GM21619 (cell line): ENCODE measurements around the gene NDUFB2.
"Not testable (repeated sequence)": the region's sequence is repeated elsewhere in the genome, so short reads cannot be mapped to it uniquely, and the experiment has no call there.

Experiments
- ATAC-seq: cut with Tn5 transposase; IDR thresholded peaks from one replicate; pipeline ENCODE4 v1.9.1; 2021; ENCODE audit not compliant: unreplicated experiment

The NDUFB2 gene

DNA sequence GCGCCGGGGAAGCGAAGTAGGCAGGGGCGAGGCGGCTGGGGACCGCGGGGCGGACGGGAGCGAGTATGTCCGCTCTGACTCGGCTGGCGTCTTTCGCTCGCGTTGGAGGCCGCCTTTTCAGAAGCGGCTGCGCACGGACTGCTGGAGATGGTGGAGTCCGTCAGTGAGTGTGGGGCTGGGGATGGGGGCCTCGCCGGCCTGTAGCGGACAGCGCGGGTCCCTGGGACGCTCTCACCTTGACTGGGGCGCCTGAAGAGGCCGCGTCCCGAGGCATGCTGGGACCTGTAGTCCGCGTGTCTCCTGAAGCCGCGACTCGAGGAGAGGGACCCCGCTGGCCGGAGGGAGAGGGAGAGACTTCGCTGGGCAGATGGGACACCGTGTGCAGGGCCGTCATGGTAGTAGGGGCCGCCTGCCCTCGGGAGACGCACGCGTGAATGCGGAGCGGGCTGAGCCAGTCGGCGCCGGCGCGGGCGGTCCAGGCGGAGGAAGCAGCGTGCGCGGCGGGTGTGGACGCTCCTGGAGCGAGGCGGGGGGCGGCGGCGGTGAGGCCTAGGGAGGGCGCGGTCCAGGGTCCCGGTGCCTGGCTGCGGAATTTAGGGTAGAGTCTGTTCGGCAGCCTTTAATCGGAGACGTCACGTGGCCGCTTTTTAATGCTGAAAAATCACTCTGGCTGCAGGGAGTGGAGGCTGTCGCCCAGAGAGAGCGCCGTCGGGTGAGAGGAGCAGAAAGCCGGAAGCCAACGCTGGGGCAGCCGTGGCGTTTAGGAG is at the start of gene NDUFB2:
Gene NDUFB2, plus strand, starts transcription at position 29 of the 767 bp plus-strand sequence. Its CDS starts 37 bp downstream, at position 66.
- ATAC-seq, result peak; percentile 82

DNA sequence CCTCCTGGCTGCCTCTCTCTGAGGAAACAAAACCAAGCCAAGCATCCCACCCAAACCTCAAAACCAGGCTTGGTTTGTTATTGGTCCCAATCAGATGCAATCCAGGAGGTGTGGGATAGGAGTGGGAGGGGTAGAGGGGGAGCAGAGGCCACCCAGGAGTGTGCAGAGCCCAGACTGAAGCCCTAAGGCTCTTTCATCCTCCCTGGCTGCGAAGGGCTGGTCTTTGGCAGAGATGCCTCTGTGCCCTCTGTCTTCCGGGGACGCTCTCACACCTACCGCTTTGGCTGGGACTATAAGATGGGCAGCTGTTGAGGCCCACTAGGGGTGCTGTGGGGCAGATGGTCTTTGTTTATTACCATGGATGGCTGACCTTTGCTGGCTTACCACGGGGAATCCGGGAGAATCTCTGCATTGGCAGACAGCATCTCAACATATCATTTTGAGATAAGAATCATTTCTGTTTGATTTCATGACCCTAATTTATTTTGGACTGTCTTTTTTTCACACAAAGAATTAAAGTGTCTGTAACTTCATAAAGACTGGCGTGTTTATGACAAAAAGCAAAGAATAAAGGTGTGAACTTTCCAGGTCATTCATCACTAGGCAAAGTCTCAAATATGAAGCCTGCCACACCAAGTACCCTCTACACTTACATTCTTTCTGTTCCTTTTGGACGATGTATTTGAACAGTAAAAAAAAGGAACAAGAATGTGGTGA is 49.4 kb upstream of the NDUFB2 start:
- peak; percentile 87 for ATAC-seq

DNA sequence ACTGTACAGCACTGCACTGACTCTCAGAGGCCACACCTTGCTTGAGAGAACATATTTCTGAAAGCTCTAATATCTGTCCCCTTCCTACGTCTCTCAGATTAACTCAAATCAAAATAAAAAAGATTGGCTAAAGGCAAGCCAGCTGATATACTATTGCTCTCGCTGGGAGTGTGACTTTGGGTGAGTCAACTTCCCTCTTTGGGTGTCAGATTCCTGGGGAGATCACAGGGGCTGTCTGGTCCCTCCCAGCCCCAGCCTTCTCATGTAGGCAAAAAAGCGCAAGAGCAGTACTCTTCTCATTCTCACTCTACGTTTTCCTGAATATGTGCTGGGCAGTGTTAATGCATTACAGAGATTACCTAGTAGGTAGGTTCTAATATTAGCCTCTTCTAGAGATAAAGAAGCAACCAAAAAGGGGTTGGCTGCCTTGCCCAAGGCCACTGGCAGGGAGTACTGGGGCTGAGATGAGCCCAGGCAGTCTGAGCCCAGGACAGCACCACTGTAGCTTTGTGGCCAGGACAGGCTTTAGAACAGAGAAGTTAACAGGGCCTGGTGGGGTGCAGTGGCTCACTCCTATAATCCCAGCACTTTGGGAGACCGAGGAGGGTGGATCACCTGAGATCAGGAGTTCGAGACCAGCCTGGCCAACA is 46.8 kb upstream of the NDUFB2 start:
- ATAC-seq, result no peak

DNA sequence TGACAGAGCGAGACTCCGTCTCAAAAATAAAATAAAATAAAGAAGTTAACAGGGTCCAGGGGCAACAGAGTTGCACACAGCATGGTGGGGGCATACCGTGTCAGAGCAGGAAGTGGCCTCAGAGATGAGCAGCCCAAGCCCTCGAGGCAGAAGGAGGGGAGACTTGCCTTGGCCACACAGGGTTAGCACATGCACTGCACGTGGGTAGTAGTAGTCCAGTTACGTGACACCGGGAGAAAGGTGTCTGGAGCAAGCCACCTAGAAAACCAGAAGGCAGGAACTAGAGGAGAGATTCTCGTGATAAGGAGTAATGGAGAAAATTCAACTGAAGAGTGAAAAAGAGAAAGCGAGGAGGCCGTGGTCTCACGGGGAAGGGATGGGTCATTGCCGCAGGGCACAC is 46.1 kb upstream of the NDUFB2 start:
- ATAC-seq, result no peak

DNA sequence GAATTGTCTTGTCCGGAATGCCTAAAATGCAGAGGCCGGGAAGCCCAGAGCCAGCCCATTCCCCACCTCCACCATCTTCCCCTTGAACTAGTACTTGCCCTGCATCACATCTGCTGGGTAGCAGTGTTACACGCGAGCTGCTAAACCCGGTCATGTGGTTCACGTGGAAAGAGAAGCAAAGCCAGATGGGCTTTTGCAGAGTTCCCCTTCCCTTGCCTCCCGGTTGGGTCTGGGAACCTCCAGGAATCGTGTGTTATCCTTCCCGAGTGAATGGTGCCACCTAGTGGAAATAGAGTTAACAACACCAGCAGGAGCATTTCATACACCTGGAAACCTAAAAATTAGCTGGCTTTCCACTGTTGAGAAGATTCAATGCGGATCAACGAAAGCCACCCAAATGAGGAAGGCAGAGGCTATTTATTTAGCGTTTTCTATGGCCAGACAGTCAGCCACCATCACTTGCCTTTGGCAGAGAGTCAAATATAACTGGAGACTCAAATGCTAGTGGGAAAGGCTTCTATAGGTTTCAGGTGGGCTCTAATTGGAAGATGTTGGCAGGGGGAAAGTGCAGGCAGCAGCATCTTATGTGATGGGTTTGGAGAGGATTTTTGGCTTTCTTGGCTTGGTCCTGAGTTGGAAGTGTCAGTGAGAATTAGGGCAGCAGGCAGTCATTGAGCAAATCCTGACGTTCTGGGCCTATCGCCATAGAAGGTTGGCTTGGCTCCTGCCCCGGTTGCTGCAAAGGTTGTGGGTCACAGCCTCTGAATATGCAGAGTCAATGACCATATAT is 43.0 kb upstream of the NDUFB2 start:
- ATAC-seq, result no peak

DNA sequence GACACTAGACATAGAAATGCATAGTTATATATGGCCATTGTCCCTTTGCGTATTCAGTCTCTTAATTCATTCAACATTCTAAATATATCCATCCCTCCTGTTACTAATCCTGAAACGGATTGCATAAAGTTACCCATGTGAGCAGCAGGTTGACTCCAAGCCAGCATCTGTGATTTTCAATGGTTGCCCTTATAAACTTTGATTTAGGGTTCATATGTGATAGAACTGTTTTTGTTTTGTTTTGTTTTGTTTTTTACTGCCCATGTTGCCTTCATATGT is 42.5 kb upstream of the NDUFB2 start:
- ATAC-seq, result no peak

DNA sequence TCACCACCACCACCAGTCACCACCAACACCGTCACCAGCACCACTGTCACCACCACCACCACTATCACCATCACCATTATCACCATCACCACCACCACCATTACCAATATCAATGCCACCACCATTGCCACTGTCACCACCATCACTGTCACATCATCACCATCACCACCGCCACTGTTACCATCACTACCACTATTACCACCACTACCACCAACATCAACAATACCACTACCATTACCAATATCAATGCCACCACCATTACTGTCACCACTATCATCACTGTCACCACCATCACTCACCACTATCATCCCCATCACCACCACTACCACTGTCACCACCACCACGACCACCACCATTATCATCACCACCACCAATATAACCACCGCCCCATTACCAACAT is 41.8 kb upstream of the NDUFB2 start:
- ATAC-seq, result no peak

DNA sequence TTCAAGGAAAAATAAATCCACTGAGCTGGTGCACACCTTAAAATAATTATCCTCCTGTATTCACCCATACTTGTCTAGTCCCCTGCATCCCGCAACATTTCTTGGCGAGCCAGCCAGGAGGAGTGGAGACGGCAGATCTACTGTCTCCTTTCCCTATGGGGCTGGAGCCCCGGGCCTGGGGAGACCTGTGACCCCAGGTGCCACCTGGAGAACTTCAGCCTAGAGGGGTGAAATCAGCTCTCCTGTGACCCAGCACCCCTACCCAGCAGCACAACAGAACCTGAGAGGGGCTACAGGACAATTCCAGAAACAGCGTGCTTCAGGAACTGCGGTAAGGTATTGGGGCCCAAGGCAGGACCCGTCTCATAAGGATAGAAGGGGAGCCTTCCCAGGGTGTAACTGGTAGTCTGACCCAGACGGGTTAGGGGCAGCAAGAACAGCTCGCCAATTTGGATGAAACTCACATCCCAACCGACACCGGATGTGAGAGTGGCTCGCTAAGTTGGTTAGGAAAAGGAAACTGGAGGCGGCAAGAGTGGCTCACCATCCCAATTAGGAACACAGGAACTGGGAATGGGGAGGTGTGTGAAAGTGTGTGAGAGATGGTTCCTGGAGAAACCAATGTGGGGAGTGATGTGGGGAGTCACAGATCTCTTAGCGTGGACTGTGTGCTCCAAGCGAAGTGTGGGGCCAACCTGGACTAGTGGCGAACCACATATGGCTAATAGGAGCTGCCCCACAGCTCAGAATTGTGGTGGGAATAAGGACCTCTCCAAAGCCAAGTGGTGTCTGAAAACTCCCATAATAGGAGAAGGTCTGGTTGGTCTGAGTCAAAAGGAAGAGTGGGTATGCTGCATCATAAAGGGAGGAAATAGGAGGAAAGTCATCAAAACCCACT is 40.7 kb upstream of the NDUFB2 start:
- no peak for ATAC-seq

DNA sequence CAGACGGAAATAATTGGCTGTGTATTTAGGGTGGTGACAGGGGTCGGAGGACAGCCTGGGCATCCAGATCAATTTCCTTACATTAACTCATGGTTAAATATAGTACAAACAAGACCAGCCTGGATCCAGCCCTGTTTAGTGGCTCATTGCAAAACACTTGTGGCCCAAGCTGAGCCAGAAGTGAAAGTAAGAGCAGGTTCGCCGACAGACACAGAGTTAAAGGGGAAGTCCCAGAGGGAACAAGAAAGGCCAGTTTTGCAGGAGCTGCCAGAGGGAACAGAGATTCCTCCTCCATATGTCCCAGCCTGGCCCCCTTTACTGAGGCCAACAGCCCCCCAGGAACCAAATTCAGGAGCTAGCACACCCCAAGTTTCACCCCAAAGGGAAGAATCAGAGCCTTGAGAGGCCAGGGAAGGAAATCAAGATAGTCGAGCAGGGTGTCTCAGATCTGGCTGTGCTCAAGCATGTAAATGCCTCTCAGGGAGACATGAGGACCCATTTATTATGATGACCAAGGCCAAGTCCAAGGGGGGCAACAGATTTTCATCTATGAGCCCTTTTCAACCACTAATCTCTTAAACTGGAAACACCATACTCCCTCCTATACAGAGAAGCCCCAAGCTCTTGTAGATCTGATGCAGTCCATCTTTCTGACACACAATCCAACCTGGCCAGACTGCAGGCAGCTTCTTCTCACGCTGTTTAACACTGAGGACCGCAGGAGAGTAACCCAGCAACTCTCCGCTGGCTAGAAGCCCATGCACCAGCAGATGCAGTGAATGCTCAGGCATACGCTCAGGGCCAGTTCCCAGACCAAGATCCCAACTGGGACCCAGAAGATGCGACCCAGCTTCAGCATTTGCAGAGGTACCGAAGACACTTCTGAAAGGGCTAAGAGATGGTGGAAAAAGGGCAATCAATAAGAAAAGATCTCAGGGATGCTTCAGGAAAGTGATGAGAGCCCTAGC is 39.7 kb upstream of the NDUFB2 start:
- peak; percentile 93 for ATAC-seq

DNA sequence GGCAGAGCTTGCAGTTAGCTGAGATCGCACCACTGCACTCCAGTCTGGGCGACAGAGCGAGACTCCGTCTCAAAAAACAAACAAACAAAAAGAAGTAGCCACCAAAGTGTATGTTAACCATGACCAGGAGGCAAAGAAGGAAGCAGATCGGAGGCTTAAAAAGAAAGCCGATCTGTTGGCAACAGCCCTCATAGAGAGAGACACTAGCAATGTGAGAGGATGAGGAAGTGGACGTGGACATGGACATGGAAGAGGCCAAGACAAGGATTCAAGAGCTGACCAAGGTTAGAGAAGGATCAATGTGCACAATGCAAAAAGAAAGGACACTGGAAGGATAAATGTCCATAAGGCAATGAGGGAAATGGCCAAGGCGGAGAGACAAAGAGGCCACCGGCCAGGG is 38.6 kb upstream of the NDUFB2 start:
- ATAC-seq, result no peak

DNA sequence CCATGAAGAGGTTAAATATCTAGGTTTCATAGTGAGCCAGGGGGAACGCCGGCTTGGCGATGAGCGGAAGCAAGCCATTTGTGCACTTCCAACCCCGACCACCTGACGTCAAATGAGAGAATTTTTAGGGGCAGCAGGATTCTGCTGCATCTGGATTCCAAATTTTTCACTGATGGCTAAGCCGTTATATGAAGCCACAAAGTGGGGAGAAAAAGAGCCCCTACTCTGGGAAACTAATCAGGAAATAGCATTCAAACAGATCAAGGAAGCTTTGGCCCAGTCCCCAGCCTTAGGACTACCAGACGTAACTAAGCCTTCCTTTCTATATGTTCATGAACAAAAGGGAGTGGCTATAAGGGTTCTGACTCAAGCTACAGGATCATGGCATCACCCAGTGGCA is 36.7 kb upstream of the NDUFB2 start:
- ATAC-seq, result no peak

DNA sequence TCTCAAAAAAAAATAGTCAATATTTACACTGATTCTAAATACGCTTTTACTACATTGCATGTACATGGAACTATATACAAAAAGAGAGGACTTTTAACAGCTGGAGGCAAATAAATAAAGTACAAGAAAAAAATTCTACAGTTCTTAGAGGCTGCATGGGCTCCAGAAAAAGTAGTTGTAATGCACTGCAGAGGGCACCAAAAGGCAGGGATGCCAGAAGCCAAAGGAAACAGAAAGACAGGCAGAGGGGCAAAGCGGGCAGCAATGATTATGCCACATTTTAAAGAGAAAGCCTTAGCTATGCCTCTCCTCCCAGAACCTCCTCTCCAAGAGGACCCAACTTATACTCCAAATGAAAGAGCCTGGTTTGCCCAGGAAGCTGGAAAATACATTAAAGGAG is 35.4 kb upstream of the NDUFB2 start:
- no peak for ATAC-seq

DNA sequence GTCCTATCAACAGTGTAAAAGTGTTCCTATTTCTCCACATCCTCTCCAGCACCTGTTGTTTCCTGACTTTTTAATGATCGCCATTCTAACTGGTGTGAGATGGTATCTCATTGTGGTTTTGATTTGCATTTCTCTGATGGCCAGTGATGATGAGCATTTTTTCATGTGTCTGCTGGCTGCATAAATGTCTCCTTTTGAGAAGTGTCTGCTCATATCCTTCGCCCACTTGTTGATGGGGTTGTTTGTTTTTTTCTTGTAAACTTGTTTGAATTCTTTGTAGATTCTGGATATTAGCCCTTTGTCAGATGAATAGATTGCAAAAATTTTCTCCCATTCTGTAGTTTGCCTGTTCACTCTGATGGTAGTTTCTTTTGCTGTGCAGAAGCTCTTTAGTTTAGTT is 33.6 kb upstream of the NDUFB2 start:
- not testable (repeated sequence) for ATAC-seq

DNA sequence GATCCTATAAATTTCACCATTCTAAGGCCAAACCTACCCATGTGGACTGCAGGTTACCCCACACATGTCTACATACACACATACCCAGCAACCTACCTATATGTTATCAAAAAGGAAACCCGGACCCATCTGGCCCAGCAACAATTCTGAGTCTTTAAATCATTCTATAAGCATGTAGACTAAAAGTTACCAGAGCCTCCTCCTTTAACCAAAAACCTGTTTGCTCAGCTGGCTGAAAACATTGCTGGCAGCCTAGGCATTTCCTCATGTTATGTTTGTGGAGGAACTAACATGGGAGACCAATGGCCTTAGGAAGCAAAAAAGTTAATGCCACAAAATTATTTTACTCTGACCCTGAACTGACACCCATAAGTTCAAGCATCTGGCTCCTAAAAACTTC is 29.0 kb upstream of the NDUFB2 start:
- ATAC-seq, result no peak

DNA sequence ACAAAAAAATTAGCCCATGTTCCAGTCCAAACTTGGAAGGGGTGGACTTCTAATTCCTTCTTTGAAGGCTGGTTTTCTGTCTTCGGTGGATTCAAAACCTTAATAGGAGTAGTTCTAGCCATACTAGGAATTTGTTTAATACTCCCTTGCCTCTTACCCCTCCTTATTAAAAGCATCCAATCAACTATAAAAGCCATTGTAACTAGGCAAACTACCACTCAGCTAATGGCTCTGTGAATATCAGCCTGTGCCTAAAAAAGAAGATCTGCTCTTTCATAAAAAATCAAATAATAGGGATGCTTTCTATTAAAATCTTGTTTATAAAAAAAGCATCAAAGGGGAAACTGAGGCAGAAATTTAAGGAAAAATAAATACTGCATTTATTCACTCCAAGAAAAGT is 27.9 kb upstream of the NDUFB2 start:
- ATAC-seq, result no peak

DNA sequence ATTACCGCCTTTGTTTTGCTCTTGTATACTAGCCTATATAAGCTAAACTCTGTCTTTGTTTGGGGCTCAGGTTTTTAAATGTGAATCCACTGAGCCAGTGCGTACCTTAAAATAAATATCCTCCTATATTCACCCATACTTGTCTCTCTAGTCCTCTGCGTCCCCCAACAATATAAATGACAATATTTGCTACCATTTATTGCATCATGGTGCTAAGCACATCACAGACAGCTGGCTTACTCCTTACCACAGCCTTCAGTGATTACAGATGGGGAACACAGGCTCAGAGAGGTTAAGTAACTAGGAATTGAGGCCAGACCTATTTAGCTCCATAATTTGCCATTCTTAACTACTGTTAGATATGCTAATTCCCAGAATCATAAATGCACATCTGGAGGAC is 27.2 kb upstream of the NDUFB2 start:
- no peak for ATAC-seq

DNA sequence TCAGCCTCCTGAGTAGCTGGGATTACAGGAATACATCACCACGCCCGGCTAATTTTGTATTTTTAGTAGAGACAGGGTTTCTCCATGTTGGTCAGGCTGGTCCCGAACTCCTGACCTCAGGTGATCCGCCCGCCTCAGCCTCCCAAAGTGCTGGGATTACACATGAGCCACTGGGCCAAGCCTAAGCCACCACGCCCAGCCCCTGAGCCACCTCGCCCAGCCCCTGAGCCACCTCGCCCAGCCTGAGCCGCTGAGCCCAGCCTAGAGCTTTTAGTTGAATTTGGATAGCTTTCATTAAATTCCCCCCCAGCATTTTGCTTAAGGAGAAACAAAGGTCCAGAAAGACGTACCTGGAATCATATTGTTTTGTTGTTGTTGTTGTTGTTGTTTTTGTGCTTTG is 26.6 kb upstream of the NDUFB2 start:
- not testable (repeated sequence) for ATAC-seq

DNA sequence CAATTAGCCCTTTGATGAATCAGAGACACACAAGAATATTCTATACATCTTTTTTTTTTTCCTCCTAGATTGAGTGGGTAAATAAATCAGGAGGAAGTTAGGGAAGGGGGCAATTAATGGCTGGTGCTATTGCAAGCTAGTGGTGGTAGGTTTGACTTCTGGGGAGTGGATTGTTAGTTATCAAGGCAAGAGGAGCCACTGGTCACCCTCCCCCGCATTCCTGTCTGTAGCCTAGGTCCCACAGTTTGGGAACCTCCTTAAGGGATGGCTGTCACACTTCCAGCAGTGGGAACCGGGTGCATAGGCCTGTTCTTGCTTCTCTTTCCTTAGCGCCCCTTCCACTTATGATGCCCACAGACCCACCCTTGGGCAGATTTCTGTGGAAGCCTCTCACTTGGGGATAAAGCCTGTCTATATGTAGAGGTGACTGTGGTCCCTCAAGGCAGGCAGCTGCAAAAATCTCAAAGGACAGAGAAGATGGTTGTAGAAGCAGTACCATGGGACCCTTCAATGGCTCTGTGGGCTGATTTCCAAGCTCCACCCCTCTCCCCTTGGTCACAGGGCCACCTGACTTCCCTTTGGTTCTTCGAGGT is 26.1 kb upstream of the NDUFB2 start:
- ATAC-seq, result no peak

DNA sequence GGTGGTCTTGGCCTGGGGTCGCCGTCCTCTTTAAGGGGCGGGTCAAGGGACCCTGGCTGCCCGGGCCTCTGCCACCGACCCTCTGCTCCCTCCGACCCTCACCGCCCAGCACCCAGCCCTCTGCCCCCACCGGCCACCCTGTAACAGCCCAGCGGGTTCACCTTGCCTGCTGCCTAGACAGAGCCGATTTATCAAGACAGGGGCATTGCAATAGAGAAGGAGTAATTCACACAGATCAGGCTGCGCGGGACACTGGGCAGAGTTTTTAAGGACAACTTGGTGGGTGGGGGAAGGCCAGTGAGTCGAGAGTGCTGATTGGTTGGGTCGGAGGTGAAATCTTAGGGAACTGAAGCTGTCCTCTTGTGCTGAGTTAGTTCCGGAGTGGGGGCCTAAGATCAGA is 24.5 kb upstream of the NDUFB2 start:
- ATAC-seq, result no peak
